BLaER1 (cell line): Measurements from ENCODE around the gene ACSL3.

ENCODE experiments used
- H3K27ac ChIP-seq: shearing (Covaris generic); formaldehyde crosslinking; 2 replicates; pipeline ENCODE4 v1.8.1; 2022
- H3K27me3 ChIP-seq: shearing (Covaris generic); formaldehyde crosslinking; 2 replicates; pipeline ENCODE4 v1.8.1; 2022
- H3K36me3 ChIP-seq: shearing (Covaris generic); formaldehyde crosslinking; 2 replicates; pipeline ENCODE4 v1.8.1; 2022
- H3K4me1 ChIP-seq: shearing (Covaris generic); formaldehyde crosslinking; 2 replicates; pipeline ENCODE4 v1.8.1; 2022
- H3K4me2 ChIP-seq: shearing (Covaris generic); formaldehyde crosslinking; 2 replicates; pipeline ENCODE4 v1.8.1; 2022
- H3K4me3 ChIP-seq: shearing (Covaris generic); formaldehyde crosslinking; 2 replicates; pipeline ENCODE4 v1.8.1; 2022
- H3K9ac ChIP-seq: shearing (Covaris generic); formaldehyde crosslinking; 2 replicates; pipeline ENCODE4 v1.8.1; 2022
- H3K9me3 ChIP-seq: shearing (Covaris generic); formaldehyde crosslinking; 2 replicates; pipeline ENCODE4 v1.8.1; 2022
- H4K20me1 ChIP-seq: shearing (Covaris generic); formaldehyde crosslinking; 2 replicates; pipeline ENCODE4 v1.8.1; 2022
- Cebpa-rat ChIP-seq: shearing (Covaris generic); IDR thresholded peaks from 2 replicates; pipeline ENCODE4 v1.8.1; 2022

The ACSL3 gene

GRCh38 chr2:222891890-222892289 is 31.1 kb downstream of the ACSL3 start:
- TF ChIP-seq Cebpa-rat, result no peak
- H3K9me3 ChIP-seq, result peaks cover 15% of the 10 kb centered on the region; the same call in 1 of the 2 replicates
- H3K27me3 ChIP-seq, result no peaks in the 10 kb centered on the region
- H3K4me3 ChIP-seq, result no peak overlapping the region
- no peak overlapping the region for H3K9ac ChIP-seq
- H4K20me1 ChIP-seq, result peaks cover 72% of the 10 kb centered on the region
- peaks cover 43% of the 10 kb centered on the region for H3K36me3 ChIP-seq
- no peak overlapping the region for H3K4me2 ChIP-seq
- H3K4me1 ChIP-seq, result no peaks in the 10 kb centered on the region
- H3K27ac ChIP-seq, result no peak overlapping the region

- Histone ChIP-seq H3K4me3 (no peak overlapping the region), H3K9me3 (peaks cover 13% of the 10 kb centered on the region; the same call in 1 of the 2 replicates), H3K9ac (no peak overlapping the region), H3K27ac (no peak overlapping the region), H3K27me3 (no peaks in the 10 kb centered on the region), H3K4me1 (no peaks in the 10 kb centered on the region), H4K20me1 (peaks cover 68% of the 10 kb centered on the region), H3K4me2 (no peak overlapping the region), H3K36me3 (peaks cover 39% of the 10 kb centered on the region)
- TF ChIP-seq Cebpa-rat, result no peak
Observed at GRCh38 chr2:222892321-222892720, 31.5 kb downstream of the ACSL3 start.

- H4K20me1 ChIP-seq, result peaks cover 64% of the 10 kb centered on the region
- no peak overlapping the region for H3K4me2 ChIP-seq
- no peak for TF ChIP-seq Cebpa-rat
- peaks cover 35% of the 10 kb centered on the region for H3K36me3 ChIP-seq
- no peak overlapping the region for H3K27ac ChIP-seq
- no peaks in the 10 kb centered on the region for H3K27me3 ChIP-seq
- no peak overlapping the region for H3K4me3 ChIP-seq
- no peak overlapping the region for H3K9ac ChIP-seq
- peaks cover 13% of the 10 kb centered on the region; the same call in 1 of the 2 replicates for H3K9me3 ChIP-seq
- no peaks in the 10 kb centered on the region for H3K4me1 ChIP-seq
Observed at GRCh38 chr2:222892761-222893160, 31.9 kb downstream of the ACSL3 start.

- Histone ChIP-seq H3K4me2 (no peak overlapping the region), H3K27me3 (no peaks in the 10 kb centered on the region), H3K4me3 (no peak overlapping the region), H4K20me1 (peaks cover 63% of the 10 kb centered on the region), H3K36me3 (peaks cover 28% of the 10 kb centered on the region), H3K9ac (no peak overlapping the region), H3K4me1 (no peaks in the 10 kb centered on the region), H3K27ac (no peak overlapping the region), H3K9me3 (peaks cover 13% of the 10 kb centered on the region; the same call in 1 of the 2 replicates)
- no peak for TF ChIP-seq Cebpa-rat
Observed at GRCh38 chr2:222893716-222894115, 32.9 kb downstream of the ACSL3 start.

GRCh38 chr2:222895144-222895543 is 34.3 kb downstream of the ACSL3 start:
- Histone ChIP-seq H3K4me1 (no peaks in the 10 kb centered on the region), H3K27me3 (no peaks in the 10 kb centered on the region), H3K27ac (no peak overlapping the region), H3K36me3 (peaks cover 19% of the 10 kb centered on the region; the same call in 1 of the 2 replicates), H3K9ac (no peak overlapping the region), H3K4me2 (no peak overlapping the region), H3K9me3 (peaks cover 13% of the 10 kb centered on the region; the same call in 1 of the 2 replicates), H3K4me3 (no peak overlapping the region), H4K20me1 (peaks cover 61% of the 10 kb centered on the region)
- no peak for TF ChIP-seq Cebpa-rat

GRCh38 chr2:222897898-222898297 is 37.1 kb downstream of the ACSL3 start:
- Histone ChIP-seq H3K4me3 (no peak overlapping the region), H3K27ac (no peak overlapping the region), H3K9me3 (0 out of 2 replicates have a peak, but pooled peaks cover 8% of the 10 kb centered on the region), H3K9ac (no peak overlapping the region), H3K36me3 (peaks cover 23% of the 10 kb centered on the region; the same call in 1 of the 2 replicates), H3K27me3 (no peaks in the 10 kb centered on the region), H4K20me1 (peaks cover 59% of the 10 kb centered on the region), H3K4me2 (no peak overlapping the region), H3K4me1 (no peaks in the 10 kb centered on the region)
- TF ChIP-seq Cebpa-rat, result no peak

GRCh38 chr2:222899413-222900181 is 38.8 kb downstream of the ACSL3 start:
- Histone ChIP-seq H3K9ac (no peak overlapping the region), H3K4me3 (no peak overlapping the region), H3K27ac (no peak overlapping the region), H3K9me3 (0 out of 2 replicates have a peak, but pooled peaks cover 7% of the 10 kb centered on the region), H3K36me3 (peaks cover 19% of the 10 kb centered on the region; the same call in 1 of the 2 replicates), H3K4me2 (no peak overlapping the region), H4K20me1 (peaks cover 63% of the 10 kb centered on the region), H3K4me1 (no peaks in the 10 kb centered on the region), H3K27me3 (no peaks in the 10 kb centered on the region)
- TF ChIP-seq Cebpa-rat, result peak; percentile 45; the same call in 1 of the 2 replicates

- Histone ChIP-seq H3K4me1 (no peaks in the 10 kb centered on the region), H3K4me3 (no peak overlapping the region), H3K36me3 (peaks cover 21% of the 10 kb centered on the region; the same call in 1 of the 2 replicates), H3K27me3 (no peaks in the 10 kb centered on the region), H3K27ac (no peak overlapping the region), H4K20me1 (peaks cover 65% of the 10 kb centered on the region), H3K4me2 (no peak overlapping the region), H3K9me3 (no peaks in the 10 kb centered on the region), H3K9ac (no peak overlapping the region)
- no peak for TF ChIP-seq Cebpa-rat
Observed at GRCh38 chr2:222900354-222900753, 39.5 kb downstream of the ACSL3 start.

GRCh38 chr2:222902660-222903059 is 41.8 kb downstream of the ACSL3 start:
- H3K4me3 ChIP-seq, result no peak overlapping the region
- H3K4me1 ChIP-seq, result no peaks in the 10 kb centered on the region
- no peak overlapping the region for H3K27ac ChIP-seq
- no peaks in the 10 kb centered on the region for H3K27me3 ChIP-seq
- no peak overlapping the region for H3K9ac ChIP-seq
- H4K20me1 ChIP-seq, result peaks cover 88% of the 10 kb centered on the region
- H3K36me3 ChIP-seq, result peaks cover 42% of the 10 kb centered on the region
- no peak for TF ChIP-seq Cebpa-rat
- no peaks in the 10 kb centered on the region for H3K9me3 ChIP-seq
- H3K4me2 ChIP-seq, result no peak overlapping the region
